GM03348 (cell line): ENCODE measurements around the gene RNF19B.
A peak's percentile ranks its signal among the peaks of the same experiment; 100 is the strongest.
"Not testable (repeated sequence)": the region's sequence is repeated elsewhere in the genome, so short reads cannot be mapped to it uniquely, and the experiment has no call there.

Experiments
- DNase-seq: peaks from one replicate; pipeline ENCODE4 v3.0.0; 2012; ENCODE audit warnings: low spot score

The RNF19B gene

DNA sequence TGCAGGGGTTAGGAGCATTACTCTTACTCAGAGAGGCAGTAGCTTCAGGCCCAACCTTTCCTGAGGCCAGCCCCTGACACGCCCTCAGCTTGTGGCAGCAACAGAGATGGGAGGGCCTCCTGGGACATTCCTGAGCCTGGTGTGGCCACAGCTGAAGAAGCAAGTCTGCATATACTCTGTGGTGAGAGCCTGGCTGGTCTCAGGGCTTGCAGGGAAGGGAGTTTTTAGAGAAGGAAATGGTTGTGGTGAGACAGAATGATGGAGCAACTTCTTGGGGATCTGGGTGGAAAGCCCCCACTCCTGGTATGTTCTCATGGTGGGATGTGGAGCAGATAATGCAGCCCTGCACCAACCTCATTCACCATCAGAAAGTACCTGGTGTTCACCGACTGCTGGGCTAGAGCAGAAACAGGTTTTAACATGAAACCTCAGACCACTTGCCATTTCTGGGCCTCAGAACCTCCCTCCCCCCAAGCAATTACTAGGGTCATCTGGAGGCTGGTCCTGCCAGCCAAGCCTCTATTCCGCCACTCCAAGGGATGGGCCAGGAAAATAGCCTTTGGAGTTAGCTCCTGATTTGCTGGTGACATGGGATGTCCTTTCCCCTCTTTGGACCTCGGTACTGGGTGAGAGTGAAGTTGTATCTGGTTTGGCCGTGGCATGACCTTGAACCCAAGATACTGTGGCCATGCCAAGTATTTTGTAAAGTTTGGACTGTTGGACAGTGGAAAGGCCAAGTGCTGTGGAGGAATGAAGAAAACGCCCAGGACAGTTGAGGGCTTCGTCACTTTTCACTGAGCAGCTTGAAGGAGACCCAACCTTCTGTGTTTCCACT is 28.1 kb upstream of the RNF19B start:
- DNase-seq, result peak; percentile 94

DNA sequence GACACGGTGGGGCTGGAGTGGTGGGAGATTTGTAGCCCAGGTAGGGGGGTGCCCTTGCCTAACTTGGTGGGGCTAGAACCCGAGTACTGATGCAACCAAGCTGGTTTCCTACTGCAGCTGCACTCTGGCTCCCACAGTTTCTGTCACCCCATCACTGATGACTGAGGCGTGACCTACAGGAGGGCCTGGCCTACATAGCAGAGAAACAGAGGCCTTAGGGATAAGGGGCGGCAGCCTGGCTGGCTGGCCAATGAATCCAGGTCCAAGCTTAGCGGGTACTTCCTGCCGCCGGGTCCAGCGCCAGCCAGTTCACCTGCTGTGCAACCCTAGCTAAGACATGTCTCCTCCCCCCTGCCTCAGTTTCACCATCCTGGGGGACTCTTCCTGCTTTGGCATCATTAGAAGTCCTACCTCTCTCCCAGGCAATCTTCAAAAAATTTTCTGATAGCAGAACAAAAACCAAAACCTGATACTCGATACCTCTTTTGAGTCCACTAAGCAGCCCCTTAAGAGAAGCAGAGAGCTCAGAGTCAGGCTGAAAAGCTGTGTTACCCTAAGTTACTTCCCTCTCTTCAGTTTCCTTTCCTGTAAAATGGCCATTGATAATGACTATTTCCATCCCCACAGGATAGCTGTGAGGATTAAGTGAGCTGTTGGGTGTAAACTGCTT is 27.3 kb upstream of the RNF19B start:
- DNase-seq, result no peak

DNA sequence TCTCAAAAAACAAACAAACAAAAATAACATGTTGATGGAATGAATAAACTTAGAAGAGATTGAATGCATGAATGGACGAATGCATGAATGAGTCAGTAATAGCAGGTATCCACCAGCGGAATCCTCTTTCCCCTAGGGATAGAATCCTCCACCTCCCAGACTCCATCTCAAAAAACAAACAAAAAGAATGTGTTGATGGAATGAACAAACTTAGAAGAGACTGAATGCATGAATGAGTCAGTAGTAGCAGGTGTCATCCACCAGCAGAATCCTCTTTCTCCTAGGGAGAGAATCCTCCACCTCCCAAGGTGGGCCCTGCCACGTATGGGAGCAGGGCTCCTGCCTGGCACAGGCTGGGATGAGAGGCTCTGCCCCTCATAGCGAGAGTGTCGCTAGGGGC is 26.8 kb upstream of the RNF19B start:
- no peak for DNase-seq

DNA sequence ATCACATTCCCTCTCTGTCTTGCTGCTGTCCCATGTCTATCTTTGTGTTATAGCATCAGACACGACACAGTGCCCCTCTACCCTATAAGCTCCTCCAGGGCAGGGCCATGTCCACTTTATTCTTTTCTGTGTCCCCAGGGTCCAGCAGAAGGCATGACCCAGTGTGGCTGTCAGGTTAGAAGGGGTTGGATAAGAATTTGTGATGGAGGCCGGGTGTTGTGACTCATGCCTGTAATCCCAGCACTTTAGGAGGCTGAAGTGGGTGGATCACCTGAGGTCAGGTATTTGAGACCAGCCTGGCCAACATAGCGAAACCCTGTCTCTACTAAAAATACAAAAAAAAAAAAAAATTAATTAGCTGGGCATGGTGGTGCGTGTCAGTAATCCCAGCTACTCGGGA is 26.3 kb upstream of the RNF19B start:
- DNase-seq, result no peak

DNA sequence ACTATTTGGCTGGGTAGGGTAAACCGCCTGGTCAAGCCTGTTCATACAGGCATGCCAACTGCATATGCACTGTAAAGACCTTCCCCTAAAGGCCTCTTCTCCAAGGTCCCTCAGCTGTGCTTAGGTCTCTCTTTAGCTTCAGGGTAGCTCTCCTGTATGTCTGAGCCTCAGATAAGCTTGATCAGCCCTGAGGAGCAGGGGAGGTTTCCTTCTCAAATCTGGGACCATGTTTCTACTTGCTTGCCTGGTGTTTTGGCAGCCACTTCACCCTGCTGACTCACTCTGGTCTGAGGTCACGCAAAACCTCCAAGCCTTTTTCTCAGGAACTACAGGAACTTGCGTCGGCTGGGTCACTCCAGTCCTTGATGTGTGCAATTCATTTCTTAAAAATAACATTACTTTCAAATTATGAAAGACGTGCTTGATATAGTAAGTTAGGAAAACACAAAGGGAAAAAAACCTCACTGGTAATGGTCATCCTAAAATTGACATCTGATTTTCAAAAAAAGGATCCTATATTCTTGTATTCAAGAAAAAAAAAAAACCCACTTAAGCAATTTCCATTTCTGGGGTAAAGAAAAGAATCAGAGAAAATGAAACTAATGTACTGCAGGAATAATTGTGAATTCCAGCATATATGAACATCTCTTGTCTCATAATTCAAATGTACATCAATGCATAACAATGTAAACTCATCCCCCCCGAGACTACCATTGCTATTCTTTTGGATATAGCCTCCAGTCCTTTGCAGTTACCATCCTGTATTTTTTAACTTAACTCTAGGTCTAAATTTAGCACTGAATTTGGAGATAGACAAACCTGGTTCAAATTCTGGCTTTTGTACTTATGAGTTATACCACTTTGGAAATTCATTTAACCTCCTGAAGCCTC is 24.8 kb upstream of the RNF19B start:
- peak; percentile 85 for DNase-seq

DNA sequence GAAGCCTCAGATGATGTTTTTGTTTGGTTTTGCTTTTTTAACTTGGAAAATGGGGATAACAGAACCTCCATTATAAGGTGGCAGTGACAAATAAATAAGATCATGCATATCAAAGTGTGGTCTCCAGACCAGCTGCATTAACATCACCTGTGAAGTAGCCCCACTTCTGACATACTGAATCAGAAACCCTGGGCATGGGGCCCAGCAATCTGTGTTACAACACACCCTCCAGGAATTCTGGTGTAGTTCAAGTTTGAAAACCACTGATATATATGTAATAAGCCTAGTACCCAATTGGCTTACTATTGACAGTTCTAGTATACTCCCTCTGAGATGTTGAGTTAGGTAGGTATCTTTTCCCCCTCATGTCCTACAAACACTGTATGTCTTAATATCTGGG is 24.1 kb upstream of the RNF19B start:
- DNase-seq, result peak; percentile 46

DNA sequence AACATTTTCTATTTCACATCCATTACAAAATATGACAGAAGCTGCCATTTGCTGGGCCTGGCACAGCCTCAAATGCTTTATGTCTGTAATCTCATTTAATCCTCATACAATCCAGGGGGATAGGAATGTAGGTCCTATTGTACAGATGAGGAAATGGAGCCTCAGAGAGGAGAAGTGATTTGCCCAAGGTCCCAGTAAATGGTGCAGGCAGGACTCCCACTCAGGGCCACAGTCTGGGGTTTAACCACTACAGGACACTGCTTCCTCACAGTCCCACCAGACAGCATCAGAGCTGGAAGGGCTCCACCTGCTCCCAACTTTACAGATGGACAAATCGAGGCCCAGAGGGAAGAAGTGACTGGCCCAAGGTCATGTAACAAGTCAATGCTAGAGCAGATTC is 20.6 kb upstream of the RNF19B start:
- no peak for DNase-seq

DNA sequence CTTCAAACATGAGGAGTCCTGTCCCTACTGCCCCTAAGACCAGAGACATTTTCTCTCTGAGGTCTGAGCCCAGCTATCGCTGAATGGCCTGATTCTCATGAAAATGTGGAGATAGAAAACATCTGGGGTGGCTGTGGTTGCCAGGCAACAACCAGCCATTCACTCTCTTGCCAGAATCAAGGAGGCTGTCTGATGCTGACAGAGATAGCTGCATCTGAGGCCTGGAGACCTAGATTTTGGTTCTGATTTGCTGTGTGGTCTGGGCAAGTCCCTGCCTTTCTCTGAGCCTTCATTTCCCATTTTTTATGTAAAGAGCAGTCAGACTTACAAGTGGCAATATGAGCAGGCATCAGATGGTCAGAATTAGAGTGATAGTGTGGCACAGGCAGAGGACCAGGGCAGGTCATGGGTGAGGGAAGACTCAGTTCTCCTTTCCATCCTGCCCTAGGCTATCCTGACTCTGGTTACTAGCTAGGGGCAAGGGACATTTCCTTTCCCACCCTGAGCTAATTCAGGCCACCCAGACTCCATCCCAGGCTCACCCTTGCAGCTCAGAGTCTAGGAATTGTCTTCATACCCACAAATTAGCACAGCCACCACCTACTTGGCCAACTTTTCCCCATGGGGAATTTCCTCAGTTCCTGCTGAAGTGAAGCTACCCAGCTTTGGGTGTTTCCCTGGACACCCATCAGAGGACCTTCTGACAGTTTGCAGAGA is 20.0 kb upstream of the RNF19B start:
- DNase-seq, result peak; percentile 65

DNA sequence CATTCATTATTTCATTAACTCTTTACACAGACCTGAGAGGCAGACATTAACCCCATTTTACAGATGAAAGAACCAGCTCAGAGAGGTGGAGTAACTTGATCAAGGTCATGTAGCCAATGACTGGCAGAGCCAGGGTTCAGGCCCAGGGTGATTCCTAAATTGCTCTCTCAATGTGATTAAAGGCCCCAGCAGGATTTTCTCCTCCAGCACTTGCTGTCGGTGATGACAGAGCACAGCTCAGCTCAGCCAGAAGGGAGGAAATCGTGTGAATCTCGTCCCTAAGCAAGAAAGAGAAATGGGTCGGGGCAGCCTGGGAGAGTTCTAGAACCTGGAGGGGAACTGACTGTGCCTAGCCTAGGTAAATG is 19.5 kb upstream of the RNF19B start:
- DNase-seq, result no peak

DNA sequence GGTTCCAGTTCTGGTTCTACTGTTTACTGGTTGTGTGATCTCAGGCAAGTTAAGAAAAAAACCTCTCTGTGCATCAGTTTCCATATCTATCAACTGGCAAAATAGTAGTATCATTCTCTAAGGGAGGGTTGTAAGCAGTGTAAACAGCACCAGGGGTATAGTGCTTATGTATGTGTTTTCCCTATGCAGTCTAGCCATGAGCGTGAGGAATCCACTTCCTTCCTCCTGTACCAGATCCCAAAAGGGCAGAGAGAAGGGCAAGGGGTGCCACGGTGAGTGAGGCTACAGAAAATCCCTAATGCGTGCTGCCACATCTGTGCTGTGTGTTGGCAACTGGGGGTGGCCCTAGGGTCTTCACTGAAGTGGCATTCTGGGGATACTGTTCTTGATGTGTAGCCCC is 18.4 kb upstream of the RNF19B start:
- no peak for DNase-seq

DNA sequence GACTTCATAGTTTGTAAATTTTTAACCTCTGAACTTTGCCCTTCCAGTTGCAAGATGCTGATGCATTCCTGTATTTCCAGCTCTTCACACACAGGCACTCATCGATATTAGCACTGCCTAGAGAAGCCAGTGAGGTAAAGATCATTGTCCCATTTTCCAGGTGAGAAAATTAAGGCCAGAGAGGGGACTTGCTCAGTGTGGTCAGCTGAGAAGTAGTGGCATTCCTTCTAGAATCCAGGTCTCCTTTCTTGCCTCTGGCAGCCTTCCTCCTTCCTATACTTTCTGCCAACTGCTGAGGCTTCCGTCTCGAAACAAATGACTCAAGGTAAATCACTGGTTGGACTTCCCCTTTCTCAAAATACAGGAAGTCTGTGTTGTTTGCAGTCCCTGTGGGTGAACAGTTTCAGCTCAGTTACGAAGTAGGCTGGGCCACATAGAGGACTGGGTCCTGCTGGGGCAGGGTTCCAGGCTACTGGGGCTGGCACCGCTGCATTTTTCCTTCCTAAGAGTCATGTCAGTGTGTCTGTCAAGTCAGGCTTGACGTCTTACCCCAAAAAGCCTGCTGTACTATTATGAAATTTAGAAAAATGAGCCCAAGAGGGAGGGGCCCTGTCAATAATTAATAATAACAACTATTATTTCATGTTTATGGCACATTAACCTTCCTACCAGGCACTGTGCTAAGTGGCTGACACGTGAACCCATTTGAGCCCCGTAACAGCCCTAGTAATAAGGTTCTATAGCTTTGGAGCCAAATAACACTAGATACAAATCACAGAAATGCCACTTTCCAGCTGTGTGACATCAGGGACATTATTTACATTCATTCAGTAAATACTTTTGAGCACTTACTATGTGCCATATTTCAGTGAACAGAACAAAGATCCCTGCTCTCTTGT is 16.6 kb upstream of the RNF19B start:
- peak; percentile 69 for DNase-seq

DNA sequence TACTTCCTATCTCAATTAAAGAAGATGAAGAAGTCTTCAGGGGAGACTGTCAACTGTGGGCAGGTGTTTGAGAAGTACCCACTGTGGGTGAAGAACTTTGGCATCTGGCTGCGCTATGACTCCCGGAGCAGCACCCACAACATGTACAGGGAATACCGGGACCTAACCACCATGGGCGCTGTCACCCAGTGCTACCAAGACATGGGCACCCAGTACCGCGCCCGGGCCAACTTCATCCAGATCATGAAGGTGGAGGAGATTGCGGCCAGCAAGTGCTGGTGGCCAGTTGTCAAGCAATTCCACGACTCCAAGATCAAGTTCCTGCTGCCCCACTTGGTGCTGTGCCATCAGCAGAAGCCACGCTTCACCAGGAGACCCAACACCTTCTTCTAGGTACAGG is 15.5 kb upstream of the RNF19B start:
- DNase-seq, result no peak

DNA sequence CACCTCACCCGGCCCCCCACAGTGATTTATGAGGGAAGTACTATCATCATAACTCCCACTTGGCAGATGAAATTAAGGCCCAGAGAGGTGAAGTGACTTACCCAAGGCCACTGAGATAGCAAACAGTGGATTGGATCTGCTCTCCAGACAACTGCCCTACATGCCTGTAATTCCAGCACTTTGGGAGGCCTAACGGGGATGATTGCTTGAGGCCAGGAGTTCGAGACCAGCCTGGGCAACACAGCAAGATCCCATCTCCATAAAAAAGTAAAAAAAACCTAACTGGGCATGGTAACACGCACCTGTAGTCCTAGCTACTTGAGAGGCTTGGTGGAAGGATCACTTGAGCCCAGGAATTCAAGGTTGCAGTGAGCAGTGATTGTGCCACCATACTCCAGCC is 14.2 kb upstream of the RNF19B start:
- DNase-seq, result no peak

DNA sequence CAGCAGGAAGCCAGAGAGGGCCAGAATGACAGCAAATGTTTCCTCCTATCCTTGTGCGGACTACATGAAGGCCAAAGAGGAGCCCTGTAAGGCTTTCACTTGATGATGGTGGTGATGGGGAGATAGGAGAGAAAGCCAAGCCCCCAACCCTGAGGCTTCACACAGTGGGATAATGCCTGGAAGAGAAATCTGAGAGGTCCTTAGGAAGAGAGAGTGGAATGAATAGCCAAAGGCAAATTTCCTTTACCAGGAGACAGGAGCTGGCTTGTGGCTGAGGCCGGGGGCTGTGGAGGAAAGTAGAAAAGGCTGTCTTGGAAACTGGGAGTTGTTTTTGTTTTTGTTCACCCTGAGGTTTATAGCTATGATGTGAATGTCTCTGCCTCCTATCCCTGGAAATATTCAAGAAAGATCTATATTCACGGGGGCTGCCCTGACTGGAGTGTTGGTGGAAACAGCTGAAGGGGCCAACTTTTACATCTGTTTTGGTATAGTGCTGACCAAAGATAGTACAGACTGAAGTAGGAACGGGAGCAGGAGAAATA is 13.0 kb upstream of the RNF19B start:
- DNase-seq, result no peak

DNA sequence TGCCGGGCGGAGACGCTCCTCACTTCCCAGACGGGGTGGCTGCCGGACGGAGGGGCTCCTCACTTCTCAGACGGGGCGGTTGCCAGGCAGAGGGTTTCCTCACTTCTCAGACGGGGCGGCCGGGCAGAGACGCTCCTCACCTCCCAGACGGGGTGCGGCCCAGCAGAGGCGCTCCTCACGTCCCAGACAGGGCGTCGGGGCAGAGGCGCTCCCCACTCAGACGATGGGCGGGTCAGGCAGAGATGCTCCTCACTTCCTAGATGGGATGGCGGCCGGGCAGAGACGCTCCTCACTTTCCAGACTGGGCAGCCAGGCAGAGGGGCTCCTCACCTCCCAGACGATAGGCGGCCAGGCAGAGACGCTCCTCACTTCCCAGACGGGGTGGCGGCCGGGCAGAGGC is 10.4 kb upstream of the RNF19B start:
- not testable (repeated sequence) for DNase-seq

DNA sequence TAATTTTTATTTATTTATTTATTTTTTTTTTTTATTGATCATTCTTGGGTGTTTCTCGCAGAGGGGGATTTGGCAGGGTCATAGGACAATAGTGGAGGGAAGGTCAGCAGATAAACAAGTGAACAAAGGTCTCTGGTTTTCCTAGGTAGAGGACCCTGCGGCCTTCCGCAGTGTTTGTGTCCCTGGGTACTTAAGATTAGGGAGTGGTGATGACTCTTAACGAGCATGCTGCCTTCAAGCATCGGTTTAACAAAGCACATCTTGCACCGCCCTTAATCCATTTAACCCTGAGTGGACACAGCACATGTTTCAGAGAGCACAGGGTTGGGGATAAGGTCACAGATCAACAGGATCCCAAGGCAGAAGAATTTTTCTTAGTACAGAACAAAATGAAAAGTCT is 8.8 kb upstream of the RNF19B start:
- DNase-seq, result not testable (repeated sequence)

DNA sequence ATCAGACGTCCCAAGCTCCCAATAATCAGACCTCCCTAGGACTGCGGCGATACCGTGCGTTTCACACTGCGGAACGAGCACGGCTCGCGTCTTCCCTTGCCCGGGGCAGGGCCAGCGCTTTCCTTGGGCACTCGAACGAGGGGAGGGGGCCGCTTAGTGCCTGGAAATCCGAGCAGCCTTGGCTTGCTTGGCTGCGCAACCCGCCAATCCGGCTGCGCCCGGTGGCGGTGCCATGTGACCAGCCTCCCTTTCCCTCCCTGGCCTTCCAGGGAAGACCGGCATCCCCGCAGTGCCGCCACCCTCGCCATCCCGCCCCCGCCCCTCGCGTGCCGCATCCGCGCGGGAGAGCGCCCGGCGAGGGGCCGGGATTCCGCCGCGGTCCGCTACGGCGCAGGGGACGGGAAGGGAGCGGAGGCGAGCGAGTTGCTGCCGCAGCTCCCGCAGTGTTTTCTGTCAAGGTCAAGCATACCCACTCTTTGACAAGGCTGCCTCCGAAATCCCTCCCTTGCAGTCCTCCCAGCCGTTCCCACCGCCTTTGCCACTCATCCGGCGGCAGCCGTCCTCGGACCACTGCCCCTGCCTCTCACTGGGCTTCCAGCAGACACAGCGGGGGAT is 8.3 kb upstream of the RNF19B start:
- peak; percentile 77 for DNase-seq

DNA sequence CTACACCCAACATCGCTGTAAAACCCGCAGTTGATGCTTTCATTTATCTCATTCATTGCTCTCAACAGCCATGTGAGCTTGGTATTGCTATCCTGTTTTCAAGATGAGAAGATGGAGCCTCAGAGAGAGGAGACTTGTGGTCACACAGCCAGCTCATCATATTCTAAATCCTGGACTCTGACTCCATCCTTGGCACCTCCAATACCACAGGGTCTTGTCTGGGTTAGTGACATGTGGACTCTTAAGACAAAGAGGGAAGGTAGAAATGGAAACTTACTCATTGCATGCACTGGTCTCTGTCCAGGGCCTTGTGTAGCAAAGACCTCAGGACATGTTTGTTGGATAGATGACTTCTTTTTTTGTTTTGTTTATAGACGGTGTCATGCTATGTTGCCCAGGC is 7.0 kb upstream of the RNF19B start:
- DNase-seq, result no peak

DNA sequence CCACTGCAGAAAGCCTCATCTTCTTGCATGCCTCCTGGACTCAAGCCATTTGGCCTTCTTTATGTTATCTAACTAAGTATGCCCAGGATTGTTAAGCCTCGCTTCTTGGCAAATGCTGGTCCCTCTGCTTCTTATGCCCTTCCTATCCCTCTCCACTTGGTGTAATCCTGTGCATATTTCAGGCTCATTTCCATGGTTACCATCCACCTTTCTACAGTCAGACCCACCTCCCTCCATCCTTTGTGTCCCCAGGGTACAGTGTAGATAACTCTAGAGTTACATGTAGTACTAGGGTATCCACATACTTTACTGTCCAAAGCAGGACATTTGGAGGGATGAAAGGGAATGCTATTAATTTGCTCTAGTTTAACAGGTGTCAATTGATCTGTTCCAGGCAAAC is 6.5 kb upstream of the RNF19B start:
- no peak for DNase-seq

DNA sequence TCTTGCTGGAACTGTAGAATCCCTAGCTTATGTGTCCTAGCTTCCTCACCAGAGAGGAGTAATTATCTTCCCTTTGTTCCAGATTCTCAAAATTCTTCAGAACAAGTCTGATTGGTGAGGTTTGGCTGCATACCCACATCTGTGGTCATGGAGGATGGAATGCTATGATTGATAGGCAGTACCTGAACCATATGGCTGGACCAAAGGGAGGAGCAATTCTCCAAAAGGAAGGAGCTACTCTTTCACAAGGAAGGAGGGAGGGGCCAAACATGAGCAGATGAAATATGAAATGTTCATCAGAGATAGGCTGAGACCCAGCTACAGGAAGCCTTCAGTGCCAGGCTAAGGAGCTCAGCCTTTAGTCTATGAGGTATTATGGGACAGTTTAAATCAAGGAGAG is 5.0 kb upstream of the RNF19B start:
- DNase-seq, result peak; percentile 61
